GM12891 (cell line): ENCODE data around the gene ADAMTS17.

Experiments
- POLR2A ChIP-seq: IDR thresholded peaks from 2 replicates; pipeline ENCODE4 v1.6.1; 2011; ENCODE audit warnings: low read depth, low read length, control low read depth
- POLR2AphosphoS5 ChIP-seq: IDR thresholded peaks from 2 replicates; pipeline ENCODE4 v1.6.1; 2011; ENCODE audit warnings: low read depth, low read length, control low read depth
- POU2F2 ChIP-seq: IDR thresholded peaks from 2 replicates; pipeline ENCODE4 v1.6.1; 2011; ENCODE audit warnings: low read depth, mild to moderate bottlenecking, control low read depth, low read length, moderate library complexity
- SPI1 ChIP-seq: IDR thresholded peaks from 2 replicates; pipeline ENCODE4 v1.6.1; 2011; ENCODE audit warnings: low read depth, low read length, control low read depth
- TAF1 ChIP-seq: IDR thresholded peaks from 2 replicates; pipeline ENCODE4 v1.6.1; 2011; ENCODE audit warnings: low read depth, low read length, control low read depth

- TF ChIP-seq POLR2A (no peak), POLR2AphosphoS5 (no peak), TAF1 (no peak), POU2F2 (no peak), SPI1 (no peak)
Observed at GRCh38 chr15:100334905-100335304, 6.9 kb downstream of the ADAMTS17 start.
